D721Med (cell line): Measurements from ENCODE around the gene AKR7A2.
"Not testable (repeated sequence)": the region's sequence is repeated elsewhere in the genome, so short reads cannot be mapped to it uniquely, and the experiment has no call there.

Experiments used
- DNase-seq: peaks from one replicate; pipeline ENCODE4 v3.0.0; 2011; ENCODE audit warnings: low spot score; ENCODE audit not compliant: insufficient read length
- FAIRE-seq: peaks from 2 replicates; lab custom pipeline; 2011; peaks lifted over from hg19 to GRCh38; lab: Jason Lieb, UNC
- CTCF ChIP-seq: IDR thresholded peaks from 2 replicates; pipeline ENCODE4 v1.5.1; 2012; ENCODE audit warnings: mild to moderate bottlenecking, control low read depth; ENCODE audit not compliant: insufficient read depth; ENCODE audit errors: missing control alignments

Gene AKR7A2

GRCh38 chr1:19257178-19257914 is 54.6 kb downstream of the AKR7A2 start:
- no peak for TF ChIP-seq CTCF
- DNase-seq, result no peak
- no peak for FAIRE-seq

- DNase-seq, FAIRE-seq: not testable (repeated sequence)
Observed at GRCh38 chr1:19256301-19256700, 55.6 kb downstream of the AKR7A2 start.

- no peak for FAIRE-seq
- no peak for DNase-seq
- TF ChIP-seq CTCF, result no peak
Observed at GRCh38 chr1:19255288-19255687, 56.7 kb downstream of the AKR7A2 start.

GRCh38 chr1:19254416-19254815 is 57.5 kb downstream of the AKR7A2 start:
- TF ChIP-seq CTCF, result no peak
- DNase-seq (no peak), FAIRE-seq (no peak)
